Hematopoietic multipotent progenitor cell (in vitro differentiated cells): ENCODE results near the gene MPC1. TPM values are rescaled to one million over a fixed set of nuclear protein-coding genes. Genes with fewer than 3 reads are reported as not detected.

ENCODE experiments used
- DNase-seq, 3 donors: peaks; one replicate each; pipeline ENCODE4 v3.0.0-alpha.2; 2011 to 2015; ENCODE audit warnings: low read depth in 2 of 3, low spot score in 2 of 3
- total RNA-seq: library from RNA; depleted of rRNA; stranded (reverse); fragments of >200 nt; gene quantifications from one replicate; pipeline ENCODE4 v1.2.3, GENCODE V29; 2012

The MPC1 gene
- 14.3 TPM for total RNA-seq

DNA sequence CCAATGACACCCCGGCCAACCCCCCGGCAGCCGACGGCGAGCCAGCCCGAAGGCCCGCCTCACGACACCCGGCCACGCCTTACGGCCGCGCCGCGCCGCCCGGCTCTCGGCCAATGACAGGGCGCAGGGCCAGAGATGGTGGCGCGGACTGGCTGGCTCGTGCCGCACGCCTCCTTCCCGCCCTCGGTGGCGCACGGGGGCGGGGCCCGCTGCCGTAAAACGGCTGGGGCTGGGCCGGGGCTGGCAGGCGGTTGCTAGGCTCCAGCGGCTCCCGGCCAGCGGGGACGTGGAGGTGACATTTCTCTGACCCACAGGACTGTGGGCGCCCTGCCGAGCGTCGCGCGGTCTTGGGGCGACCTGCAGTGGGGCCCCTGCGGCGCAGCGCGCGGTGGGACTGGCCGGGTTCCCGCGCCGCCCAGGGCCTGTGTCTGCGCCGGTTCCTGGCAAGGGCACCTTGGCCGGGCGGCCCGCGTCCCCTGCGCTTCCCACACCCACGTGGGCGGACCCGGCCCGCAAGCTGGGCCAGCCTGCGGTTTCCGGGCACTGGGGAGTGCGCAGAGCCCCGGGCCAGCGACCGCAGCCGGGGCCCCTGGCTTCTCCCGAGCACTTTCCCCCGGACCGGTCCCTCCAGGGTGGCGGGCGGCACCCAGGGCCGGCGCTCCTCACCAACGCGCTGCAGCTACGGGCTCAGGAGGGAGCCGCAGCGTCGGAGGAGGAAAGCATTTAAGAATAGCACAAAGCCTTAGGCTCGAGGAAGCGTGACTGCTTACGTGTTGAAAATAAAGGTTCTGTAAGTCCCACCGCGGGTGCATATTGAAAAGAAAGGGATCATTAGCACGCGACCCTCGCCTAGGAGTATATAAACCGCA is at the start of gene MPC1:
MPC1 (minus strand) TSS at position 8 of the 869 bp plus-strand sequence. CDS start 64 bp downstream, outside the sequence.
- DNase-seq = peak; percentile 84 to 96 (median 95)

- no peak for DNase-seq
These were observed 47.5 kb upstream of the MPC1 start for GRCh38 chr6:166430269-166430668.

GRCh38 chr6:166424431-166424830 is 41.7 kb upstream of the MPC1 start:
- no peak for DNase-seq

DNA sequence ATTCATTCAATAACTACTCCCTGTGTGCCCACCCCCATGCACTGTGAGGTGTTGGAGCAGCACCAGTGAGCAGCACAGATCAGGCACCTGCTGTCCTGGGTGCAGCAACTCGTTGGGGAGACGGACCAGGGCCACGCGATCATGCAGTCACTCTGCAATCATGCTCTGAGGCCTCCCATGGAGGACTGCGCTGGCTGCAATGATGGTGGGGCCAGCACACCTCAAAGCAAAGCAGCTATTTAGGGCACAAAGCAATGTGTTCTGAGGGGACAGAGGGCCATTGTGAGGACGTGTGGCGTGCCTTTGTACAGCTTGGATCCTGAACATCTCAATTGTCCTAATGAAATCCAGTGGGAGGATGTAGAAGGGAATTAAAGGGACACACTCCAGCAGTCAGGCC is 41.0 kb upstream of the MPC1 start:
- DNase-seq = no peak

GRCh38 chr6:166423051-166423745 is 40.5 kb upstream of the MPC1 start:
- no peak for DNase-seq

GRCh38 chr6:166422201-166422940 is 39.6 kb upstream of the MPC1 start:
- DNase-seq = no peak

DNA sequence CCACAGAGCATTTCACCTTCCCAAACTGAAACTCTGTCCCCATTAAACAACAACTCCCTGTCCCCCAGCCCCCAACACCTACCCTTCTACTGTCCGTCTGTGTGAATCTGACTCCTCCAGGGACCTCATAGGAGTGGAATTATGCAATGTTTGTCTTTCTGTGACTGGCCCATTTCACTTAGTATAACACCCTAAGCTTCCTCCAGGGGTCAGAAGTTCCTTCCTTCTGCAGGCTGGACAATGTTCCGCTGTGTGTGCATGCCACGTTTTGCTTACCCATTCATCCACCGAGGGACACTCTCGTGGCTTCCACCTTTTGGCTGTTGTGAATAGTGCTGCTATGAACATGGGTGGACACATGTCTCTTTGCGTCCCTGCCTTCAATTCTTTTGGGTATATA is 37.6 kb upstream of the MPC1 start:
- no peak for DNase-seq

- DNase-seq = no peak
These were observed 37.0 kb upstream of the MPC1 start for GRCh38 chr6:166419717-166420116.

DNA sequence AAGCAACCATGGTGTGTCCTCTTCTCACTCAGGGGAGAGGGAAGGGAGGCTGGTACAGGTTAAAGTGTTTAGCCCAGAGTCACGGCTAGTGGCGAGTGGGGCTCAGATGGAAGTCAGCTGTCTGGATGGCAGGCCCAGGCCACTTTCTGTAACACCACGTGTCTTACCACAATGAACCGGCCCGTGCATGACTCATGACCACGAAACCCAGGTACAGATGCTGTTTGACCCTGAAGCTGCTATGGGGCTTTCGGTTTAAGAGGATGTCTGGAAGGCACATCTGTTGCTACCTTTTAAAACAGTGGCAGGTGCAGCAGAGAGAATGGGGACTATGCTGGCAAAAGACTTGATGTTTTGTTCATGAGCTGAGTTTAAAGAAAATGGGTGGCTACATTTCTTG is 36.5 kb upstream of the MPC1 start:
- peak in 2 of 3 donors; percentile 83 to 91 for DNase-seq

DNA sequence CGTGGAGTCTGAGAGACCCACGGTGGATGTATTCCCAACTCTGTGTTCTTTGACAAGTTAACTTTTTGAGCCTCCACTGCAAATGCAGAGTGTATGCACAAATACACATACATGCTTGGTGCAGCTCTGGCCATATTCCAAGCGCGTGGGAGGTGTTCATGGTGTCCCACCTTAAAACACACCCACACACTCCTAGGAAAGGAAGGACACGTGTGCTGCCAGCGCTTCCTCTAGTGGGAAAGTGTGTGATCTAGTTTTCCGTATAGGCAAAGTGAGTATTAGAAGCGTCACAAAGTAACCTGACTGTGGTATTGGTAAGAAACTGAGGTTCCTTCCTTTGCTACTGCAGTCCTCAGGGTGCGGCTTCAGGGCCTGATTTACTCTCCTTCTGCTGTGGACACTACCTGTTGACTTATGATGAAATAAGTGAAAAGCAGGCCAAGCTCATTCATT is 36.0 kb upstream of the MPC1 start:
- no peak for DNase-seq

GRCh38 chr6:166417285-166417691 is 34.5 kb upstream of the MPC1 start:
- DNase-seq = peak in 2 of 3 donors; percentile 35 to 61

GRCh38 chr6:166415833-166416347 is 33.1 kb upstream of the MPC1 start:
- no peak for DNase-seq

- DNase-seq = no peak
These were observed 32.6 kb upstream of the MPC1 start for GRCh38 chr6:166415306-166415705.

GRCh38 chr6:166413491-166413951 is 30.8 kb upstream of the MPC1 start:
- no peak for DNase-seq

DNA sequence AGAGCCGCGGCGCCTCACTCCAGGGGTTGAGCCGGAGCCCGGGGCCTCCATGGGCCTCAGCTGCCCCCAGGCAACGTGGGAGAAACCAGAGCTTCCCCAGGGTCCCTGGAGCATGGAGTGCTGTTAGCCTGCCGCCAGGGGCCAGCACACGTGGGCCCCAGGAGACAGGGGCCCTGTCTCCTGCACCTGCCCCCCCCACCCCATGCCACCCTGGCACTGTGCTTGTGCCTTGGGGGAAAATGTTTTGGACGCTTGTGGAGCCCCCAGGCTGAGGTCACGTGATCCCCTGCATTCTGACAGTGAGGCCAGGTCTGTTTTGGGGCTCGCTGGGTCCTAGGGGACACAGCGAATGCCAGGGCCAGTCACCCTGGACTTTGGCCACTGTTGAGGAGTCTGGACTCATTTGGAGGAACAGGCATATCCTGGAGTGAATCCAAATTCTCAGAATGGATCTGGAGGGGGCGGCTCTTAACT is 30.2 kb upstream of the MPC1 start:
- no peak for DNase-seq

GRCh38 chr6:166412156-166412910 is 29.6 kb upstream of the MPC1 start:
- DNase-seq = no peak

DNA sequence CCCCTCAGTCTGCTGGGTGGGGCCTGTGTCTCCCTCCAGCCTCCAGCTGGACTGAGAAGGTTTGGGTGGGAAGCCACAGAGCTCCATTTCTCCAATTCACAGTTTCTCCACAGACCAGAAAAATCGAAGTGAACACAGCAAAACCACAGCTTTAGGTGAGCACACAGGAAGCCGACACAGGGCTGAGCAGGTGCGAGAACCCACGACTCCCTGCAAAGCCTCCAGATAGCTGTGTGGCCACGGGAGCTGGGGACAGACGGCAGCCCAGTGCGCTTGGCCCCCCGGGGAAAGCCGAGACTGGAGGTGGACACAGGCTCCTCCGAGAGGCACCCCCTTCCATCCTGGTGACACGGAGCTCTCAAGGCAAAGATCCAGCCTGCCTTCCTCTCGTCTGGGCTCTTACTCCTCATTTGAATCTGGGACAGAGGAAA is 29.0 kb upstream of the MPC1 start:
- no peak for DNase-seq

- DNase-seq = no peak
These were observed 28.5 kb upstream of the MPC1 start for GRCh38 chr6:166411271-166411670.

- DNase-seq = no peak
These were observed 27.7 kb upstream of the MPC1 start for GRCh38 chr6:166410426-166410935.
